ENCODE measurements around the gene RPL4.

The RPL4 gene

DNA sequence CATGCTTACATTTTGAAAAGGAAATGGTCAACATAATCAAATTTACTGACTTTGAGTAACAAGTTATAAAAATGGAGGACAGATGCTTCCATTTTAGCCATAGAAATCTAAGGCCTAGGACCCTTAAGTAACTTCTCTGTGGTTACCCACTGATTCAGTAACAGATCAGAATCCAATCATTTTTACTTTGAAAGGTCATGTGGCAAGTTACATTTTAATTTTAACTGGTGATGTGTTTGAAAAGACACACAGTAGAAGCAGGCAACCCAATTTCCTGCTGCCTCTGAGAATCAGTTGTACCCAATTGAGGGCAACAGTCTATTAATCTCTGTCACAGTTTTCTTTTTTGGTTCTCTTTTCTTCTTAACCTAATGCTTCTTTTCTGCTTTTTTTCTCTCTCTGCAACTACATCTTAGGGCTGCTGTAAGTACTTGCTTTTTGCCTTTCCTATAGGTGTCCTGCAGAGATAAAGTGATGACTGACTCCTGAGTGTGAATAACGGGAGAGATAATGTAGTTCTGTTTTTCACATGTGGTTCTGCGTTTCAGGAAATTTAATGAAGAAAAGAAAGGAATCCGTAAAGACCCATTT, 3.7 kb upstream of the RPL4 start:
- Histone ChIP-seq H3K14ac (ENCODE audit: low read length) (no peak overlapping the region), H3K9me3 (replicated peaks in 1 of 2; ENCODE audit: control insufficient read depth in 2 of 2, insufficient read depth in 1 of 2, low read depth in 1 of 2, low read length in 2 of 2) (no peaks in the 10 kb centered on the region), H2BK12ac (ENCODE audit: low read length) (no peak overlapping the region), H3K23ac (ENCODE audit: low read depth, low read length, poor library complexity) (no peak overlapping the region), H3K4me2 (ENCODE audit: insufficient read depth, low read length, poor library complexity, severe bottlenecking) (no peak overlapping the region), H2AK5ac (ENCODE audit: low read depth, low read length) (no peak overlapping the region), H3K27ac (replicated peaks; ENCODE audit: low read length) (no peak overlapping the region), H2BK120ac (ENCODE audit: low read depth, low read length) (no peak overlapping the region), H3K9ac (ENCODE audit: low read depth, low read length, poor library complexity) (no peak overlapping the region), H3K18ac (ENCODE audit: low read length) (no peak overlapping the region), H3K27me3 (ENCODE audit: control insufficient read depth in 3 of 3, insufficient read depth in 3 of 3, low read depth in 1 of 3, low read length in 3 of 3) (no peaks in the 10 kb centered on the region), H3K4me3 (ENCODE audit: low read length in 2 of 2) (no peak overlapping the region), H3K4me1 (ENCODE audit: control insufficient read depth in 2 of 2, insufficient read depth in 1 of 2, low read depth in 1 of 2, low read length in 2 of 2) (peaks cover 1 to 4% of the 10 kb centered on the region in 2 donors), H3K79me1 (ENCODE audit: low read depth, low read length) (no peaks in the 10 kb centered on the region), H2AFZ (ENCODE audit: low read length) (no peak overlapping the region), H3K36me3 (replicated peaks in 1 of 2; ENCODE audit: control insufficient read depth in 2 of 2, insufficient read depth in 2 of 2, low read length in 2 of 2) (peaks cover 1 to 36% of the 10 kb centered on the region in 2 donors), H4K91ac (ENCODE audit: low read depth, low read length, poor library complexity) (no peak overlapping the region), H3K4ac (ENCODE audit: low read length) (no peak overlapping the region), H2BK5ac (ENCODE audit: low read length) (no peak overlapping the region), H4K8ac (ENCODE audit: low read depth, low read length) (no peak overlapping the region), H2BK15ac (ENCODE audit: low read length) (no peak overlapping the region)
- no CpG with 5 or more reads among the region's 3 CpGs for WGBS, 2 donors (ENCODE audit: extremely low coverage in 2 of 2, insufficient read length in 2 of 2, insufficient replicate concordance in 1 of 2)
- DNase-seq (ENCODE audit: low spot score) = no peak

GRCh38 chr15:66505818-66506217, 1.2 kb upstream of the RPL4 start:
- H3K79me1 ChIP-seq (ENCODE audit: low read depth, low read length) = no peaks in the 10 kb centered on the region
- peak overlapping the region; percentile 92 for H2AFZ ChIP-seq (ENCODE audit: low read length)
- H3K4ac ChIP-seq (ENCODE audit: low read length) = no peak overlapping the region
- no peak for DNase-seq (ENCODE audit: low spot score)
- peaks cover 16 to 46% of the 10 kb centered on the region in 2 donors for H3K36me3 ChIP-seq (replicated peaks in 1 of 2; ENCODE audit: control insufficient read depth in 2 of 2, insufficient read depth in 2 of 2, low read length in 2 of 2)
- H3K4me1 ChIP-seq (ENCODE audit: control insufficient read depth in 2 of 2, insufficient read depth in 1 of 2, low read depth in 1 of 2, low read length in 2 of 2) = peaks cover 4 to 12% of the 10 kb centered on the region in 2 donors
- H2AK5ac ChIP-seq (ENCODE audit: low read depth, low read length) = no peak overlapping the region
- no CpG with 5 or more reads among the region's 4 CpGs for WGBS, 2 donors (ENCODE audit: extremely low coverage in 2 of 2, insufficient read length in 2 of 2, insufficient replicate concordance in 1 of 2)
- no peak overlapping the region for H2BK12ac ChIP-seq (ENCODE audit: low read length)
- no peak overlapping the region for H4K8ac ChIP-seq (ENCODE audit: low read depth, low read length)
- H3K14ac ChIP-seq (ENCODE audit: low read length) = no peak overlapping the region
- no peak overlapping the region for H2BK120ac ChIP-seq (ENCODE audit: low read depth, low read length)
- peak overlapping the region; percentile 81 to 86 for H3K4me3 ChIP-seq (ENCODE audit: low read length in 2 of 2)
- H2BK5ac ChIP-seq (ENCODE audit: low read length) = no peak overlapping the region
- H4K91ac ChIP-seq (ENCODE audit: low read depth, low read length, poor library complexity) = no peak overlapping the region
- H3K4me2 ChIP-seq (ENCODE audit: insufficient read depth, low read length, poor library complexity, severe bottlenecking) = peak overlapping the region; percentile 52
- no peak overlapping the region for H2BK15ac ChIP-seq (ENCODE audit: low read length)
- no peaks in the 10 kb centered on the region for H3K9me3 ChIP-seq (replicated peaks in 1 of 2; ENCODE audit: control insufficient read depth in 2 of 2, insufficient read depth in 1 of 2, low read depth in 1 of 2, low read length in 2 of 2)
- no peak overlapping the region for H3K23ac ChIP-seq (ENCODE audit: low read depth, low read length, poor library complexity)
- no peak overlapping the region for H3K9ac ChIP-seq (ENCODE audit: low read depth, low read length, poor library complexity)
- no peaks in the 10 kb centered on the region for H3K27me3 ChIP-seq (ENCODE audit: control insufficient read depth in 3 of 3, insufficient read depth in 3 of 3, low read depth in 1 of 3, low read length in 3 of 3)
- H3K27ac ChIP-seq (replicated peaks; ENCODE audit: low read length) = no peak overlapping the region
- no peak overlapping the region for H3K18ac ChIP-seq (ENCODE audit: low read length)

DNA sequence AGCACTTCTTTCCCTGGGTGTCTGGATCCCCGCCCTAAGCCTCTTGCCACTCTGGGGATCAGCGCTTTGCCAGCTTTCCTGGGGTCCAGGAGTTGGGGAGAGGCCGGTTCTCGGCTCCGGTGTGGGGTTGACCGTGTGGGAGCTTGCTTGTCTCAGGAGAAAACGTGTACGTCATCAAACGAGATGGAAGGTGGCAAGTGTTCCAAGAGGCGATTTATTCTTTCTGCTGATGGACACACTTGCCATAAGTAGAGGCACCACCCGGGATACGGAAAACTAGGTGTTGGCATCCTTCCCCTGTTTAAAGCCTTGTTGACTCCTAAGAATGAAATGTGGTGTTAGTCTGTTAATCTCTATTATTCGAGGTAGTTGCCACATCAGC, 766 bp upstream of the RPL4 start:
- DNase-seq (ENCODE audit: low spot score) = no peak
- Histone ChIP-seq H3K27me3 (ENCODE audit: control insufficient read depth in 3 of 3, insufficient read depth in 3 of 3, low read depth in 1 of 3, low read length in 3 of 3) (no peaks in the 10 kb centered on the region), H3K36me3 (replicated peaks in 1 of 2; ENCODE audit: control insufficient read depth in 2 of 2, insufficient read depth in 2 of 2, low read length in 2 of 2) (peaks cover 18 to 46% of the 10 kb centered on the region in 2 donors), H3K14ac (ENCODE audit: low read length) (no peak overlapping the region), H3K9ac (ENCODE audit: low read depth, low read length, poor library complexity) (peak overlapping the region; percentile 78), H2BK120ac (ENCODE audit: low read depth, low read length) (peak overlapping the region; percentile 30), H3K18ac (ENCODE audit: low read length) (peak overlapping the region; percentile 87), H4K8ac (ENCODE audit: low read depth, low read length) (no peak overlapping the region), H2BK12ac (ENCODE audit: low read length) (no peak overlapping the region), H3K4me1 (ENCODE audit: control insufficient read depth in 2 of 2, insufficient read depth in 1 of 2, low read depth in 1 of 2, low read length in 2 of 2) (peaks cover 4 to 12% of the 10 kb centered on the region in 2 donors), H4K91ac (ENCODE audit: low read depth, low read length, poor library complexity) (no peak overlapping the region), H2AK5ac (ENCODE audit: low read depth, low read length) (no peak overlapping the region), H3K9me3 (replicated peaks in 1 of 2; ENCODE audit: control insufficient read depth in 2 of 2, insufficient read depth in 1 of 2, low read depth in 1 of 2, low read length in 2 of 2) (no peaks in the 10 kb centered on the region), H3K23ac (ENCODE audit: low read depth, low read length, poor library complexity) (no peak overlapping the region), H2AFZ (ENCODE audit: low read length) (peak overlapping the region; percentile 92), H2BK15ac (ENCODE audit: low read length) (no peak overlapping the region), H3K4me3 (ENCODE audit: low read length in 2 of 2) (peak overlapping the region; percentile 81 to 86), H3K27ac (replicated peaks; ENCODE audit: low read length) (peak overlapping the region; percentile 75), H3K4ac (ENCODE audit: low read length) (no peak overlapping the region), H3K4me2 (ENCODE audit: insufficient read depth, low read length, poor library complexity, severe bottlenecking) (peak overlapping the region; percentile 52), H3K79me1 (ENCODE audit: low read depth, low read length) (no peaks in the 10 kb centered on the region), H2BK5ac (ENCODE audit: low read length) (no peak overlapping the region)
- WGBS, 2 donors (ENCODE audit: extremely low coverage in 2 of 2, insufficient read length in 2 of 2, insufficient replicate concordance in 1 of 2) = no CpG with 5 or more reads among the region's 13 CpGs

- peak overlapping the region; percentile 81 to 86 for H3K4me3 ChIP-seq (ENCODE audit: low read length in 2 of 2)
- H3K79me1 ChIP-seq (ENCODE audit: low read depth, low read length) = no peaks in the 10 kb centered on the region
- H3K27ac ChIP-seq (replicated peaks; ENCODE audit: low read length) = no peak overlapping the region
- no peaks in the 10 kb centered on the region for H3K27me3 ChIP-seq (ENCODE audit: control insufficient read depth in 3 of 3, insufficient read depth in 3 of 3, low read depth in 1 of 3, low read length in 3 of 3)
- peak overlapping the region; percentile 71 for H3K9ac ChIP-seq (ENCODE audit: low read depth, low read length, poor library complexity)
- no peak overlapping the region for H2AFZ ChIP-seq (ENCODE audit: low read length)
- H2AK5ac ChIP-seq (ENCODE audit: low read depth, low read length) = no peak overlapping the region
- H3K4ac ChIP-seq (ENCODE audit: low read length) = no peak overlapping the region
- no peak overlapping the region for H2BK15ac ChIP-seq (ENCODE audit: low read length)
- peaks cover 4 to 12% of the 10 kb centered on the region in 2 donors for H3K4me1 ChIP-seq (ENCODE audit: control insufficient read depth in 2 of 2, insufficient read depth in 1 of 2, low read depth in 1 of 2, low read length in 2 of 2)
- H2BK5ac ChIP-seq (ENCODE audit: low read length) = no peak overlapping the region
- no peak overlapping the region for H2BK120ac ChIP-seq (ENCODE audit: low read depth, low read length)
- DNase-seq (ENCODE audit: low spot score) = no peak
- no peak overlapping the region for H3K18ac ChIP-seq (ENCODE audit: low read length)
- no peak overlapping the region for H2BK12ac ChIP-seq (ENCODE audit: low read length)
- H3K14ac ChIP-seq (ENCODE audit: low read length) = no peak overlapping the region
- no CpG with 5 or more reads among the region's 12 CpGs for WGBS, 2 donors (ENCODE audit: extremely low coverage in 2 of 2, insufficient read length in 2 of 2, insufficient replicate concordance in 1 of 2)
- H3K23ac ChIP-seq (ENCODE audit: low read depth, low read length, poor library complexity) = no peak overlapping the region
- peak overlapping the region; percentile 63 for H3K4me2 ChIP-seq (ENCODE audit: insufficient read depth, low read length, poor library complexity, severe bottlenecking)
- H4K8ac ChIP-seq (ENCODE audit: low read depth, low read length) = no peak overlapping the region
- no peak overlapping the region for H4K91ac ChIP-seq (ENCODE audit: low read depth, low read length, poor library complexity)
- no peaks in the 10 kb centered on the region for H3K9me3 ChIP-seq (replicated peaks in 1 of 2; ENCODE audit: control insufficient read depth in 2 of 2, insufficient read depth in 1 of 2, low read depth in 1 of 2, low read length in 2 of 2)
- peaks cover 27 to 53% of the 10 kb centered on the region in 2 donors for H3K36me3 ChIP-seq (replicated peaks in 1 of 2; ENCODE audit: control insufficient read depth in 2 of 2, insufficient read depth in 2 of 2, low read length in 2 of 2)
Observed at GRCh38 chr15:66503780-66504562, 684 bp downstream of the RPL4 start.

All from neuronal stem cell (in vitro differentiated cells).